GM19025 (cell line): ENCODE data around the gene ZC3H4.

Source experiments
- ATAC-seq: cut with Tn5 transposase; IDR thresholded peaks from one replicate; pipeline ENCODE4 v1.9.1; 2021; ENCODE audit warnings: mild to moderate bottlenecking, low read depth, moderate library complexity; ENCODE audit not compliant: unreplicated experiment

The ZC3H4 gene

GRCh38 chr19:47134545-47134944, 21.0 kb upstream of the ZC3H4 start:
- ATAC-seq, result no peak

DNA sequence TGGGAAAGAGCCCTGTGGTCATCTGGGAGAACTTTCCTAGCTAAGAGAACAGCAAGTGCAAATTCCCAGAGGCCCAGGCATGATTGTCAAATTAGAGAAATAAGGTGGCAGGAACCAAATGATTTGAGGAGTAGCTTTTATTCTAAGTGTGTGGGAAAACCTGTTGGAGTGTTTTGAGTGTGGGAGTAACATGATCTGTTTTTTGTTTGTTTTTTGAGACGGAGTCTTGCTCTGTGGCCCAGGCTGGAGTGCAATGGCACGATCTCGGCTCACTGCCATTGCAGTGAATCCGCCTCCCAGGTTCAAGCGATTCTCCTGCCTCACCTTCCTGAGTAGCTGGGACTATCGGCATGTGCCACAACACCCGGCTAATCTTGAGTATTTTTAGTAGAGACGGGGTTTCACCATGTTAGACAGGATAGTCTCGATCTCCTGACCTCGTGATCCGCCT, 19.5 kb upstream of the ZC3H4 start:
- ATAC-seq, result no peak

DNA sequence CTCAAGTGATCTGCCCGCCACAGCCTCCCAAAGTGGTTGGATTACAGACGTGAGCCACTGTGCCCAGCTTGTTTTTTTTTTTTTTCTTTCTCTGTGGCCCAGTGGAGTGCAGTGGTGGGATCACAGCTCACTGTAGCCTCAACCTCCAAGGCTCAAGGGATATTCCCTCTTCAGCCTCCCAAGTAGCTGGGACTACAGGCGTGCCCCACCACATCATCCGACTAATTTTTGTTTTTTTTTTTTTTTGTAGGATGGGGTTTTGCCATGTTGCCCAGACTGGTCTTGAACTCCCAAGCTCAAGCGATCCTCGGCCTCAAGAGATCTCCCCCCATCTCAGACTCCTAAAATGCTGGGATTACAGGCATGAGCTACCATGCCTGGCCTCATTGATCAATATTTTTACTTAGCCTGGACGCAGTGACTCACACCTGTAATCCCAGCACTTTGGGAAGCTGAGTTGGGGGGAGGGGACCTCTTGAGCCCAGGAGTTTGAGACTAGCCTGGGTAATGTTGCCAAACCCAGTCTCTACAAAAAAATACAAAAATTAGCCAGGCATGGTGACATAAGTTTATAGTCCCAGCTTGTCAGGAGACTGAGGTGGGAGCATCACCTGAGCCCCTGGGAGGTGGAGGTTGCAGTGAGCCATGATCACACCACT, 18.7 kb upstream of the ZC3H4 start:
- ATAC-seq, result no peak

DNA sequence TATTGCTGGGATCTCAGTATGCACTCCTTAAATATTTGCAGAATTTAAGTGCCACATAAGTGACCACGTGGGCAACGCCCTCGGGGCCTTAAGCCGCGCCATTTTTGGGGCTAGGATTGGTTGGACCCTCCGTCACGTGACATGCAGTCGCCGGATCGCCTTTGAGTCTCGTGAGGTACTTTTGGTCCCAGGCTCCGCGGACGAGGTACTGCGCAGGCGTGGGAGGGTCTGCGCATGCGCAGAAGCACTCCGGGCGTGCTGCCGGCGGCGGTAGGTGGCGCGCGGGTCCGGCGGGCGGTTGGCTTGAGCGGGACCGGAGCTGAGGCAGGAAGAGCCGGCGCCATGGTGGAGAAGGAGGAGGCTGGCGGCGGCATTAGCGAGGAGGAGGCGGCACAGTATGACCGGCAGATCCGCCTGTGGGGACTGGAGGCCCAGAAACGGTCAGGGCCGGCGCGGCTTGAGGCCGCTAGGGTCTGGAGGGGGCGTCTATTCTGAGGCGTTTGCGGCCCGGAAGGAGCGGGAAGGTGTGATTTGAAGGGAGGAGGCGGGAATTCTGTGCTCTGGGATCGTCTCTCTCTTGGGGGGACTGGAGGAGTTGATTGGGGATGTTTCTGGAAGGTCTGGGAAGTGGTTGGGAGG, 17.1 kb upstream of the ZC3H4 start, which contains the start of gene SAE1:
Gene SAE1, plus strand, starts transcription at position 247 of the 639 bp plus-strand sequence. Its CDS starts 96 bp downstream, at position 343.
- peak; percentile 80 for ATAC-seq

DNA sequence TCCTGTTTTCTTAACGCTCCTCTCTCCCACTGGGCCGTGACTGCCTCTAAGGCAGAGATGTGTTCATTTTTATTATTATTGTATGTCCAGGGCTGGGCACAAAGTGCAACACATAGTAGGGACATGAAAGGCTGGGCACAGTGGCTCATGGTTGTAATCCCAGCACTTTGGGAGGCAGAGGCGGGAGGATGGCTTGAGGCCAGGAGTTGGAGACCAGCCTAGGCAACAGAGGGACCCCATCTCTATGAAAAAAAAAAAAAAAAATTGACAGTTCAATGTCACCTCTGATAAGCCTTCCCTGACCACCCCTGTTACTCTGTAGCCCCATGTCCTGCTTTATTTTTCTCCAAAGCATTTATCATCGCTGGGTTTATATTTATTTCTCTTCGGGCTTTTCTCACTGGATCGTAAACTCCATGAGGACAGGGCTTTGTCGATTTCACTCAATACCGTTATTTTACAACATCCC, 16.6 kb upstream of the ZC3H4 start:
- no peak for ATAC-seq

DNA sequence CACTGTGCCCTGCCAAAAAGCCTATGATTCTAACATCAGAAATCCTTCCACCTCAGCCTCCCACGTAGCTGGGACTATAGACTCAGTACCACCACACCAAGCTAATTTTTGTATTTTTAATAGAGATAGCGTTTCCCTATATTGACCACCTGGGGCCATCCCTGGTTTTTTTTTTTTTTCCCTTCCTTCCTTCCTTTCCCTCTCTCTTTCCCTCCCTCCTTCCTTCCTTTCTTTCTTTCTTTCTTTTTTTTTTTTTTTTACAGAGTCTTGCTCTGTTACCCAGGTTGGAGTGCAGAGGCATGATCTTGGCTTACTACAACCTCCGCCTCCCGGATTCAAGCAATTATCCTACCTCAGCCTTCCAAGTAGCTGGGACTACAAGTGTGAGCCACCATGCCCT, 16.0 kb upstream of the ZC3H4 start:
- no peak for ATAC-seq

GRCh38 chr19:47125669-47125938, 12.0 kb upstream of the ZC3H4 start:
- no peak for ATAC-seq

- no peak for ATAC-seq
Measured at GRCh38 chr19:47124937-47125668, 11.5 kb upstream of the ZC3H4 start.

- no peak for ATAC-seq
Measured at GRCh38 chr19:47123406-47123805, 9.8 kb upstream of the ZC3H4 start.

GRCh38 chr19:47122359-47123335, 9.1 kb upstream of the ZC3H4 start:
- ATAC-seq, result no peak

DNA sequence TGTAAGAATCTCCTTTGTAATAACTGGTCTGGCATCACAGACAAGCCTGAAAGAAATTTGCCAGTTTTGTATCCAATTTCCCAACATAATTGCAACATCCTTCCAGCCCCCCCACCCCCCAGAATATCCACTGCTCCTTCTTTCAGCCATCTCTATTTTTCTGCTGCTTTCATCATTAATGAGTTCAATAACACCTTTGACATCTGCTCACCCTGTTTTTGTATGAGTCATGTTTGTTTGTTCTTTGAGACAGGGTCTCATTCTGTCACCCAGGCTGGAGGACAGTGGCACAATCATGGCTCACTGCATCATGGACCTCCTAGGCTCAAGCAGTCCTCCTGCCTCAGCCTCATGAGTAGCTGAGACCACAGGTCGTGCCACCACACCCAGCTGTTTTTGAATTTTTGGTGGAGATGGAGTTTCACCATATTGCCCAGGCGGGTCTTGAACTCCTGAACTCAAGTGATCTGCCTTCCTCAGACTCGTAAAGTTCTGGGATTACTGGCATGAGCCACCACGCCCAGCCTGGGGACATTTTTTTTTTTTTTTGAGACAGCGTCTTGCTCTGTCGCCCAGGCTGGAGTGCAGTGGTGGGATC, 7.0 kb upstream of the ZC3H4 start:
- ATAC-seq, result no peak

- ATAC-seq, result no peak
Measured at GRCh38 chr19:47113850-47114651, 475 bp upstream of the ZC3H4 start.

GRCh38 chr19:47112166-47112996, 1.2 kb downstream of the ZC3H4 start:
- peak; percentile 6 for ATAC-seq

DNA sequence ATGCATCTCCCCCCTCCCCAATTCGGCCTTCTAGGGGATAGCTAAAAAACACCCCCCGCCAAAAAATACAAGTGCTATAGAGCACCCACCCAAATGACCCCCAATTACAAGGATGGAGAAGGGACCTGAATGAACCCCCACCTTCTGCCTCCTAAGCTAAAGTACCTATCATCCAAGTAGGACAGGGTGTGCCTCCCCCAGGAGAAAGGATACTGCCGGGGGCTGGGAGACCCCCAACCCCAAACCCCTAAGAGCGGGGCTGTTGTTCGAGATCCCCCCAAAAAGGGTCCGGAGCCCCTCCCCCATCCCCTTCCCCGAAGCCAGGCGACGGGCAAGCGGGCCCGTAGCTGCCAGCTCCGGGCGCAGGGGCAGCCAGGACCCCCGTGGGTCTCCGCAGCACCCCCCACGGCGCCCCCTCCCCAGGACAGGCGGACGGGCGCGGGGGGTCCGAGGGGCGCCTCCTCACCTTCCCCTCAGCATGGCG, 1.9 kb downstream of the ZC3H4 start:
- ATAC-seq, result no peak

- no peak for ATAC-seq
Measured at GRCh38 chr19:47111006-47111621, 2.5 kb downstream of the ZC3H4 start.

DNA sequence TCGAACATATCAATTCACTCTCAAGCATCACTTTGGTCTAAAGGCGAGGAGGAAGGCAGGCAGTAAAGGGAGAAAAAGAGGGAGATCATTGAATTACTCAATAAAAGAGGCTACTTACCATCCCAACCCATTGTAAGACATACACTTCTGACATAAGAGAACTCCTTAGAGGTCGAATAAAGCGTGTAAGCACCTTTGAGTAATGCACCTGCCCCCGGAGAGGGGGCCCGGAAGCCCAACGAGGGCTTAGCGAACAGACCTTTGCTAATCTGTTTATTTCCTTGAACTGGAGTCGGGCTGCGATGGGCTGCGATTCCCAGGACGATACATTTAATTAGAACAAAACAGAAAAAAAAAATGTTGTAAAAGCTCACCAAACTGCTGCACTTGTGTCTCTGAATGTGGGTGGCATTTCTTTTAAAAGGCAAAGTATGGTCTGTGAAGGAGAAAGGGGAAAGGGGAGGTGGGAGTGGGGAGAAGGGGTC, 3.0 kb downstream of the ZC3H4 start:
- ATAC-seq, result no peak

DNA sequence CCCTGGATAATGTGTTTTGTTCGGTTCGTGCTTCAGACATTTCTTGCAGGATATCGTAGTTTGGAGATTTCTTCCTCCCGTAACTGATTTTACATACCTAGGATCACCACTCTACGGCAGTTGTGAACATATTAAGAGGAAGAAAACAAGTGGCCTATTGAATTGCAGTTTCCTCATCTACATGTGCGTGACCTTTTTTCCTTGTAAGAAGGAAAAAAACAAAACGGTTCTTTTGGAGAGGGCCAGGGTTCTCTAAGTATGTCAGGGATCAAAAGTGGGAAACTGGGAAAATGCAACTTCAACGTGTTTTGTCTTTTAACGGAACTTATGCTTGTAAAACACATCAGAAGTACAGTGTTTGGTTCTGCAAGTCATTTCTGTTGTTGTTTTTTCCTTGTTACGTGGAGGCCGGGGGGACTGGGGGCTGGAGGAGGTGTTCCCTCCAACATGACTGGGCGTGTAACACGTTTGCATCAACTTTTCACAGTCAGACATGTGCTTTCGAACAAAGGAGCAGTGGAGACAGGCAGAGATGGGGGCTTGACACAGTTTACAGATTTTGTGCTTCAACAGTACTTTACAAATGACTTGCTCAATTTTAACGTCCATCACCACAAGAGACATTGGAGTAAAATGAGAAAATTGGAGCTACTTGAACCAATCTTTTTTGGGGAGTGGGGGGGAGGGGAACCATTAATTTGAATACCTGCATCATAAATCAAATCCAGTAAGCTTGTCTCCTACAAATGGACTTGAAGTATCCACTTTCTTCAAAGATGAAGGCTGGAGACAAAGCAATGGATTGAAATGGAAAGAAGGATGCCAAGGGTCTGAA, 3.8 kb downstream of the ZC3H4 start:
- ATAC-seq, result no peak
